ENCODE results near the gene ETV2.
"Not testable (repeated sequence)": the region's sequence is repeated elsewhere in the genome, so short reads cannot be mapped to it uniquely, and the experiment has no call there.

ETV2 gene

GRCh38 chr19:35596366-35596999, 45.1 kb upstream of the ETV2 start:
- TF ChIP-seq OSR1 (CRISPR knock-in tag; IDR thresholded peaks at IDR 0.05) (no peak), ISL1 (CRISPR knock-in tag; IDR thresholded peaks at IDR 0.05) (no peak), SNAI2 (CRISPR knock-in tag; IDR thresholded peaks at IDR 0.05) (no peak), ESRRG (CRISPR knock-in tag; IDR thresholded peaks at IDR 0.05) (no peak), PPARA (CRISPR knock-in tag; IDR thresholded peaks at IDR 0.05; ENCODE audit: borderline replicate concordance) (no peak), ZNF8 (CRISPR knock-in tag; IDR thresholded peaks at IDR 0.05) (no peak), ZC3H10 (CRISPR knock-in tag; IDR thresholded peaks at IDR 0.05) (no peak), ZNF565 (CRISPR knock-in tag; conservative IDR thresholded peaks at IDR 0.05; ENCODE audit: low read depth) (no peak), CSRNP3 (CRISPR knock-in tag; IDR thresholded peaks at IDR 0.05) (no peak), TCF4 (CRISPR knock-in tag; IDR thresholded peaks at IDR 0.05; ENCODE audit: borderline replicate concordance) (no peak), ZNF70 (CRISPR knock-in tag; IDR thresholded peaks at IDR 0.05) (no peak), GLIS3 (CRISPR knock-in tag; IDR thresholded peaks at IDR 0.05) (no peak), TOX (CRISPR knock-in tag; IDR thresholded peaks at IDR 0.05; ENCODE audit: borderline replicate concordance) (no peak), CREB5 (CRISPR knock-in tag; IDR thresholded peaks at IDR 0.05; ENCODE audit: low read depth) (no peak), ZFP3 (CRISPR knock-in tag; IDR thresholded peaks at IDR 0.05) (no peak)
- peak; percentile 65 for ATAC-seq

- TF ChIP-seq ZC3H10 (CRISPR knock-in tag; IDR thresholded peaks at IDR 0.05) (no peak), RARB (CRISPR knock-in tag; IDR thresholded peaks at IDR 0.05) (no peak), ESRRG (CRISPR knock-in tag; IDR thresholded peaks at IDR 0.05) (no peak), BACH2 (CRISPR knock-in tag; IDR thresholded peaks at IDR 0.05; ENCODE audit: borderline replicate concordance) (no peak), ZNF70 (CRISPR knock-in tag; IDR thresholded peaks at IDR 0.05) (no peak), TSHZ2 (CRISPR knock-in tag; IDR thresholded peaks at IDR 0.05) (no peak), CSDC2 (CRISPR knock-in tag; IDR thresholded peaks at IDR 0.05) (no peak), ARNTL (CRISPR knock-in tag; IDR thresholded peaks at IDR 0.05; ENCODE audit: borderline replicate concordance, low read depth) (no peak), TCF4 (CRISPR knock-in tag; IDR thresholded peaks at IDR 0.05; ENCODE audit: borderline replicate concordance) (no peak), POU6F1 (CRISPR knock-in tag; IDR thresholded peaks at IDR 0.05; ENCODE audit: borderline replicate concordance, low read depth) (no peak), CSRNP3 (CRISPR knock-in tag; IDR thresholded peaks at IDR 0.05) (no peak), SNAI2 (CRISPR knock-in tag; IDR thresholded peaks at IDR 0.05) (no peak), CREB5 (CRISPR knock-in tag; IDR thresholded peaks at IDR 0.05; ENCODE audit: low read depth) (no peak), ISL1 (CRISPR knock-in tag; IDR thresholded peaks at IDR 0.05) (no peak), OSR1 (CRISPR knock-in tag; IDR thresholded peaks at IDR 0.05) (no peak), ZFP30 (CRISPR knock-in tag; IDR thresholded peaks at IDR 0.05) (no peak), TOX (CRISPR knock-in tag; IDR thresholded peaks at IDR 0.05; ENCODE audit: borderline replicate concordance) (no peak)
- ATAC-seq, result no peak
These were observed 39.6 kb upstream of the ETV2 start for GRCh38 chr19:35601971-35602370.

GRCh38 chr19:35604436-35604835, 37.1 kb upstream of the ETV2 start:
- not testable (repeated sequence) for ATAC-seq

- not testable (repeated sequence) for ATAC-seq
These were observed 34.4 kb upstream of the ETV2 start for GRCh38 chr19:35607170-35607569.
